NCI-H748 (cell line): ENCODE data around the gene NDUFS1.
A peak's percentile ranks its signal among the peaks of the same experiment; 100 is the strongest.
"Not testable (repeated sequence)": the region's sequence is repeated elsewhere in the genome, so short reads cannot be mapped to it uniquely, and the experiment has no call there.

Source experiments
- DNase-seq: peaks from one replicate; lab custom pipeline; 2025; ENCODE audit not compliant: unreplicated experiment; lab: John Stamatoyannopoulos, UW

The NDUFS1 gene

GRCh38 chr2:206163251-206163880 lies 4.1 kb upstream of the NDUFS1 start:
- no peak for DNase-seq

- not testable (repeated sequence) for DNase-seq
These were observed 3.2 kb upstream of the NDUFS1 start for GRCh38 chr2:206162401-206162800.

GRCh38 chr2:206160807-206161179 lies 1.5 kb upstream of the NDUFS1 start:
- DNase-seq, result no peak

- peak; percentile 36 for DNase-seq
These were observed 1.0 kb upstream of the NDUFS1 start for GRCh38 chr2:206160125-206160806.

- DNase-seq, result peak; percentile 61
These were observed 490 bp downstream of the NDUFS1 start for GRCh38 chr2:206158563-206159345.

- DNase-seq, result not testable (repeated sequence)
These were observed 2.2 kb downstream of the NDUFS1 start for GRCh38 chr2:206157014-206157413.

GRCh38 chr2:206154197-206154596 lies 5.0 kb downstream of the NDUFS1 start:
- DNase-seq, result peak; percentile 78

- no peak for DNase-seq
These were observed 8.6 kb downstream of the NDUFS1 start for GRCh38 chr2:206150631-206151030.

GRCh38 chr2:206150168-206150567 lies 9.1 kb downstream of the NDUFS1 start:
- no peak for DNase-seq

- DNase-seq, result no peak
These were observed 9.9 kb downstream of the NDUFS1 start for GRCh38 chr2:206149330-206149729.

- DNase-seq, result no peak
These were observed 13.6 kb downstream of the NDUFS1 start for GRCh38 chr2:206145665-206146064.

- DNase-seq, result no peak
These were observed 14.9 kb downstream of the NDUFS1 start for GRCh38 chr2:206144383-206144782.

- no peak for DNase-seq
These were observed 15.8 kb downstream of the NDUFS1 start for GRCh38 chr2:206143451-206143850.

- no peak for DNase-seq
These were observed 31.6 kb downstream of the NDUFS1 start for GRCh38 chr2:206127656-206128055.

GRCh38 chr2:206125901-206126300 lies 33.3 kb downstream of the NDUFS1 start:
- DNase-seq, result no peak

GRCh38 chr2:206122569-206122968 lies 36.7 kb downstream of the NDUFS1 start:
- not testable (repeated sequence) for DNase-seq

GRCh38 chr2:206116278-206116677 lies 43.0 kb downstream of the NDUFS1 start:
- no peak for DNase-seq

- no peak for DNase-seq
These were observed 44.1 kb downstream of the NDUFS1 start for GRCh38 chr2:206115026-206115578.

GRCh38 chr2:206112846-206113547 lies 46.2 kb downstream of the NDUFS1 start:
- DNase-seq, result no peak

GRCh38 chr2:206112108-206112507 lies 47.1 kb downstream of the NDUFS1 start:
- no peak for DNase-seq

GRCh38 chr2:206108713-206109112 lies 50.5 kb downstream of the NDUFS1 start:
- no peak for DNase-seq
